NCI-H1417 treated with DMSO at 0.1 percent for 48 hours (cell line): ENCODE results near the gene CLRN3.

Experiments used
- DNase-seq: peaks from one replicate; lab custom pipeline; 2025; lab: John Stamatoyannopoulos, UW

Gene CLRN3

DNA sequence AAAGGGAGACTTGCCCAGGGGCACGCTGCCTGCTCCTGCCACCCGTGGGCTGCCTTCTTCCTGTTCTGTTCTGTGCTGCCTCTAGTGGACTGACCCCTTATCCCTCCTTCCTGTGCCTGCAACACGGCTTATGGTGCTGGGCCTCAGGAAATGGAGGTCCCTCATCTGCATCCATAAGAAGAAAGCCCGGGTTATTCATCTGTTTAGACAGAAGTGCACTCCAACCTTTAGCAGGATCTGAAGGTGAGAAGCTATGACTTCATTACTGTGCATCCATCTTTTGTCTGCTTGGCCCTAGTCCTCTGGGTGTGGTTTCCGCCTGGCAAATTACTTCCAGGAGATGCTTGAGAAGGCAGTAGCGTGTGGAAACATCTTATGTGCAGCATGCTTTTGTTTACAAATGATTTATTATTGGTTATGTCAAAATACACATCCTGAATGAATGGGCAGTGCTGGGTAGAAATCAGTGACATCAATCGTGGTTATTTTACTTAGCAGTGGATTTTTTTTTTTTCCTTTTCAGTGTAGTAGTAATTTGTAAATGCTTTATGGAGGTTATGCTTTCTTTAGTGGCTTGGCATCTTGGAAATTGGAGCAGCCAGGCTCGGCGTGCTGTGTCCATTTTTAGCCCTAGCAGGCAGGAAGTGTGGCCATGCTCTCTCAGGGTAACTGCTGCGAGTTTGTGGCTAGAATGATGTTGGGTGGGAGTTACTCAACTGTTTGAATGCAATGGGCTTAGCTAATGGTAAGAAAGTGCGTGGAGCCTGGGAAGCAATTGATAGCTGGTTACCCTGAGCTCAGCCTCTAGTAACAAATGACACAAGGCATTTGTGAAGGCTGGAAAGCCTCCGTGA, 26.9 kb upstream of the CLRN3 start:
- no peak for DNase-seq

DNA sequence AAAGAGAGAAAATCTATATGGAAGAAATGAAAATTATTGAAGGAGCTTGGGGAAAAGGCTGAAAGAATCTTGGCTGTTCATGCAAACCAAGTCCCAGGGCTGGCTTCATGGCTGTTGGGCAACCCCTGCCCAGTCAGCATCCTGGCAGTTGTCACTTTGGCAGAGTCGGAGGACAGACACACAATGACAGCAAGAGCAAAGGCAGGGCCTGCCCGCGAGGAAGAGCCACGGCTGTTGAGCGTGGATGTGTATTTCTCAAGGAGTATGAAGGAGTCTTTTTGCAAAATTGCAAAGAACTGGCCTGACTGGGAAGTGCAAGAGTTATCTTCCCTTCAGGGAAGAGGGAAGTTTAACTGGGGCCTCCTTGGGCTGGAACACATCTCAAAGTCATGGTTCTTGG, 25.8 kb upstream of the CLRN3 start:
- DNase-seq: no peak

DNA sequence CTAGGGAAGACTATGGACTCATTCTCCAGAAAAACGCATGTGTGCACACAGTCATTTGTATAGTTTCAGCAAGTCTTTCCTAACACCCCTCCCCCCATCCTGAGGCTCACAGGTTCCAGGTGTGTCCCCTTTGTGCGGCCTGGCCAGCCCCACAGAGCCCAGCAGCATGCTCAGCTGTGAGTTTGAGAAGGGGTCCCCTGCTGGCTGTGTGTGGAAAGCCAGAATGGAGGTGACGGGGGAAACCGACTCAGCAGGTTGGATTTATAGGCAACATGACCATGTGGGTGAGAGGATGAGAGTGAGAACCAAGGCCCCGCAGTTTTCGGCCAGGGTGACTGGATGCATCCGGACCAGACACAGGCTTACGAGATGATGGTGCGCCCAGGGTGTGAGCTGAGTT, 24.1 kb upstream of the CLRN3 start:
- DNase-seq: no peak

DNA sequence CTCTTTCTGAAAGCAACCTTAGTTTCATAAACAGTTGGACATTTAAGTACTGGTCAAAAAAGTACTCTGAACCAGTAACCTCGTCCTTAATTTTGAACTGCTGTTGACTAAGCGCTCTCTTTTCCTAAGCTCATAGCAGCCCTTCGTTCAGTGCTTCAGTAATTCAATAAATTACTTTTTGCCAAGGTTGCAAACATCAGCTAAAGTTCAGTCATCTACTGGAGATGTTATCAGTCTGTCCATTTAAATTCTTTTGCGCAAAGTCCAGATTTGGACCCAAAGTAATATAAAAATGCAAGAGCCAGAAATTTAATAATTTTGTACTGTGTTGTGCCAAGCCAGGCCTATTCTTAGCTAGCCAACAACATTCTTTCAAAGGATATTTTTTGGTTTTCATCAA, 22.6 kb upstream of the CLRN3 start:
- DNase-seq: no peak

DNA sequence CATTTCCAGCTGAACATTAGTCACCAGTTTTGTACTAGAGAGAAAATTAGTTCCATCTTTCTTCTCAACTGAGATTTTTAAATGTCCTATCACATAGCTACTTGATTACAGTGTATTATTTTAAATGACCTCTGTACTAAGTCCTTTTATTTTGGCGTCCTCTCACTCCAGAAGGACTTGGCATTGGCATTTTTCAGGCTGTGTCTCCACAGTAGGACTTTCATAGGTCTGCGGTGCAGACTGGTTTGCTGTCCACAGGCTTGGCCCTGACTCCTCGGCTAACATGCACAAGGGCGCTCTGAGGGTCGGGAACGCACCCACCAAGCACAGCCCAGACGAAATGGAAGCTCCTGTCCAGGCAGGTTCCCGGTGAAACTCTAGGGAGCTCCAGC, 20.6 kb upstream of the CLRN3 start:
- DNase-seq: no peak

DNA sequence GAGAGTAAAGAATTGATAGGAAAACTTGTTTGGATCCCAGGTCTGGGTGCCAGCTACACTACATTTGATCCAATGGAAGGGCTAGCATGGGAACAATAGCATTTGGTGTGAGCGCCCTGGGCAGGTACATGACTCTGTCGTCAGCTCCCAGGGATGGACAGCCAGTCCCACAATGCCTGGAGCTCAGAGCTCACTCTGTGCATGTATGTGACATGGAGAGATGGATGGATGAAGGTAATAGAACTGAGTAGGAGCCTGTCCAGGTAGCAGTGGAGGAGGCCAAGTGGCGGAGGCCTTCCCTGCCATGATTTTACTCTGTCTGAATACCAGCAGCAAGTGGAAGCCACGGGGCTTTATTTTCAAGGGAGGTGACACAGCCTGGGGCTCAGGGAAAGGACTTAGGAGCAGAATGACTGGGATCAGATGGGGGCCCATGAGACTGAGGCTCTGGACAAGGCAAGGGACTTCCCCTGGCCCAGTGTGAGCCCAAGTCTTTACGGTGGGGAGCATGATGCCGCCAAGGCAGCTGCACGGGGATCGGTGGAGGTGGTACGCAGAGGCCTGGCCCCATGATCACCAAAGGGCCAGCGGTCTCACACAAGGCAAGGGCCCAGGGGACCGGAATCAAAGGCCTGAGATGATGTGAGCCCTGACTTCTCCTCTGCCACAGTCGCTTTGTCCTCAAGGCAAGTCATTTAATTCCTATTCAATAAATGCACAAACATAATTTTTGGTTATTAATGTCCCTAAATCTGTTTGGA, 20.0 kb upstream of the CLRN3 start:
- DNase-seq: no peak

DNA sequence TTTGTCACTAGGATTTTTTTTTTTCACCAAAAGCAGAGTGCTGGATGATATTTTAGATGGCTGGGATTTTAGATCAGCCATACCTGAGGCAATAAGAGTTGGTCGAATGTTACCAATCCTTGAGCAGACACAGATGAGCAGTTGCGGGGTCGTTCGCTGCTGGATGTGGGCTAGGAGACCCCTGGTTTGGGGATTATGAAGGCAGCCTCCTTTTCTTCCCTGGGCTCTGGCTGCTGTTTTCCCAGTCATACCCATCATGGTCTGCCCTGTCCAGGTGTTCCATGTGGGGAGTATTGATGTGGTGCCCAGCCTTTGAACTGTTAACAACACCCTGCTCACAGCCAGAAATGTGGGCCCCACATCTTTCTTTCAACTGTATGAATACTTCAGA, 19.1 kb upstream of the CLRN3 start:
- DNase-seq: no peak

DNA sequence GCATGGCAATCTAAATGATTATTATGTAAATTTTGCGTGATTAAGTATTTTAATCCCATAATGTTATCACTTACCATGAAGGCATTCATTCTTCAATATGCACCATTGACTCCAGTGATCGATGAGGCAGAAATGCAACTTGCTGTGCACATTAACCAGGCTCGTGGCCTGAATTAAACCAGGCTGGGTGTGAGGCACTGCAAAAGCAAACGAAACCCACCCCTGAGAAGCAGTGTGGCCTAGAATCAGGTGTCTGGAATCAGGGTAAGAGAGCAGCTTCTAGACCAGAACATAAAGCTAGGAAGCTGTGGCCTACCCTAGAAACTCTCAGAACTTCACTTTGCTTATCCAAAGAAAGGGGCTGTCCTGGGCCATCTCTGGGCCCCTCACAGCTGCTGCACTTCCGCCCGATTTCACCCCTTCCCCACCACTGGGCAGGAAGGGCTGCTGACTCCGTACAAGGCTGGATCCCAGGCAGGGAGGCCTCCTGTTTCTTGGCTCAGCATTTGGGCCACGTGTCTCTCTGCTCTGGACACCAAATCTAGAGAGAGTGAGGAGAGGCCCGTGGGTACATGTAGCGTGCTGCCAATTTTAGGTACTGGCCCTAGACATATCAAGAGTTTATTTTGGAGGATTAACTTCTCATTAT, 18.6 kb upstream of the CLRN3 start:
- no peak for DNase-seq

DNA sequence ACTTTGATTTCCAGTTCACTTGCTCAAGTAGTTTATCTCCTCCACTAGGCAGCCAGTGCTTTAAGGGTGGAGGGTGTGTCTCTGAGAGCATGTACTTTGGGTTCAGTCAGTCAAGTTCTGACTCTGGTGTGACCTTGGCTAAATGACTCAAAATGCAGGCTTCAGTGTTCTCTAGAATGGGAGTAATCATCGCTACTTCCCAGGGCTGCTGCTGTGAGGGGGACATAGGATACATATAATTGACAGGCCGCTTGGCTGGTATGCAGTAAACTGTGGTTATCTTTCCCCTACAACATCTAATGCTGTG, 17.7 kb upstream of the CLRN3 start:
- DNase-seq: no peak

DNA sequence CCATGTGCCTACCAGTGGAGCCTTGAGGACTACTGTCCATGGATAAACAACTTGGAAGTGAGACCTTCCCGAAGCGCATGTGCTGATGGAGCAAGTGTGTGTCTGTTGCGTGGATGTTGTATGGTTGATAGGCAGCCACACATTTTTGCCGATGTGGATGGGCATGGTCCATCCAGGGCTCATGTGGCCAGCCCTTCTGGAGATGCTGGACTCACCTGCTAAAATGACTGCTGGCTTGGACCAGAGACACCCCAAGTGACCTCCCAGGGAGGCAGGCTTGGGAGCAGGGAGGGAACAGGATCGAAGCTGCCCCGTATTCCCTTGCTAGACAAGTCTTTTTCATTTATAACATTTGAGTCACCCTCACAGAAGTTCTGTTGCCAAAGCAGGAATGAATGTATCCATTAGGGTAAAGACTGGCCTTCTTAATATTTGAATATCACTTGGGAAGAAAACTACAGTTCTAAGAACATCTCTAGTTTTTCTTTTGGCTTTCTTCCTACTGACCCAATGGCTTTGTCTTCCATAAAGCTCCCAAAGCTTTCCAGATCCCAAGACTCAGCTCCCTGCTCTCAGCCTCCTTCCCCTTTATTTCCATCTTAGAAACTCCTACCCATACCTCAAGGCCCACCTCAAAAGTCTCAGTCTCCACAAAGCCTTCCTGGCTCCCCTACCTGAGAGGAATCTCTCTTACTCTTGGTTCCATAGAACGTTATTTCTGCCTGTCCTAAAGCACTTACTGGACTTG, 17.1 kb upstream of the CLRN3 start:
- no peak for DNase-seq

DNA sequence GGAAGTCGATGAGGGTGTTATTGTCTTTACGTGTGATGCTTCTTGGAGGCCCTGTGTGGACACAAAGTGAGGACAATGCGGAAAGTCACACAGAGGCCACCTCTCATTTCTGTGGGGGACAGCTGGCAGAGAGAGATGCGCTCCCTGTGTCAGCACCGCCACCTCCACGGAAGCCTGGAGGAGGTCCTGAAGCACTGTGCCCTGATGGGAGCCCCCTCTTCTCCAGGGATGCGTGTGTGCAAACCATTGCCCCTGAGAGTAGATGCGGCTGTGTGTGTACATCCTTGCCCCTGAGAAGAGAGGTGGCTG, 16.2 kb upstream of the CLRN3 start:
- DNase-seq: no peak

DNA sequence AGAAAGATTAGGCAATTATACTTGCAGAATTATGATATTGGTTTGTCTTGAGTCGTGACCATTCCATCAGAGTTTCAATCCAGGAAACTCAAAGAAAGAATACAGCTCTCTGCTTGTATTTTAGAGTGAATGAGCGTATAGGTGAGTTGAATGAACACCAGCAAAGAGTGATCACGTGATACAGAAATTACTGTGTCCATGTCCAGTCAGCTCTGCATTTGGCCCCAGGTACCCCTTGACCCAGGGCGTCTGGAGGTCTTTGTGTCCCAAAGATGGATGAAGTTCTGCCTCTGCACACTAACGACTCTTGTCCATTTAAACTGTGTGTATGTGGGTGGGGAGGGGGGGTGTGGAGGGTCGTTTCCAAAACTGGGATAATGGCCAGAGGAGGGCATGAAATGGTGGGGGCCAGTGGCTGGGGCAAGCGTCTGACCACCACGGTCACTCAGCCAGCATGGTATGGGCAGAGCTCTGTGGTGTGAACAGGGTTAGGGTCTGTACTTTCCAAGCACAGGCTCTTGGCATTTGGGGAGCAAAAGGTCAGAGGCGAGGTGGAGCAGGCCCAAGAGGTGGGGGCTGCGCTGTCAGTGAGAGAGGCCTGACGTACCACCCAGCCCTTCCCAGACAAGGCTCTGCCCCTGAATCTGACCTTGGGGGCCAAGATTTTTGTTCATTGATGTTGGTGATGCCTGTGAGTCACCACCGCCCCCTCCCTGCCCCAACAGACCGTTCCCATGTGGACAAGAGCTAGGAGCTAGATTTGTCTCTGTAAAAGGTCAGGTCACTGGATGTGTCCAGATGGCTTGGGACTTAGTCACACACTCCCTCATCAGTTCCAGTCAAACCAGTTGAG, 15.6 kb upstream of the CLRN3 start:
- no peak for DNase-seq

DNA sequence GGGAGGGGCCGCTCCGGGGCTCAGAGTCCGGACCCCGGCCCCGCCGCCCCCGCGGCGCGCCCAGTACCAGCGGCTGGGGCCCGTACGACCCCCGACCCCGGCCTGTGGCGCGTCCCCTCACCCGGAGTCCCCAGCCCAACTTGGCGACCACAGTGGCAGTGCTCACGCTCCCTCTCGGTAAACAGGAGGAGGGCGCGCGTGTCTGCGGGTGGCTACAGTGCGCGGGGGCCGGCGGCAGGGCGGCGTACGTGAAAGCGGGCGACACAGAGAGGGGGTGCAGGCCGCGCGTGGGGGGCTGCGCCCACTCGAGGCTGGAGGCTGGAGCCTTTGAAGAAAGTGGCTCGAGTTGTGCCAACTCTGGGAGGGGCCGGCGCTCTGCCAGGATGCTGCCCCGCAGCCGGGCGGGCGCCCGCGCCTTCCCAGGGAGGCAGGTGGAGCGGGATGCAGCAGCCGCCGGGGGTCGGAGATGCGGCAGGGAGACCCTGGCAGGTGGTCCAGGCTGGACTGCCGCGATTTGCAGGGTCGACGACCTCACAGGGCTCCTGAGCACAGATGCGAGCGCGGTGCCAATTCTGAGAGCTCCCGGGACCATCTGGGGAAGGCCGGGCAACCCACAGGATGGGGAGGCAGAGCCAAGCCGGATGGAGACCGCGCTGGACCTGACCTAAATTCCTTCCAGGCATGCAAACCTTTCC, 14.8 kb upstream of the CLRN3 start:
- no peak for DNase-seq

DNA sequence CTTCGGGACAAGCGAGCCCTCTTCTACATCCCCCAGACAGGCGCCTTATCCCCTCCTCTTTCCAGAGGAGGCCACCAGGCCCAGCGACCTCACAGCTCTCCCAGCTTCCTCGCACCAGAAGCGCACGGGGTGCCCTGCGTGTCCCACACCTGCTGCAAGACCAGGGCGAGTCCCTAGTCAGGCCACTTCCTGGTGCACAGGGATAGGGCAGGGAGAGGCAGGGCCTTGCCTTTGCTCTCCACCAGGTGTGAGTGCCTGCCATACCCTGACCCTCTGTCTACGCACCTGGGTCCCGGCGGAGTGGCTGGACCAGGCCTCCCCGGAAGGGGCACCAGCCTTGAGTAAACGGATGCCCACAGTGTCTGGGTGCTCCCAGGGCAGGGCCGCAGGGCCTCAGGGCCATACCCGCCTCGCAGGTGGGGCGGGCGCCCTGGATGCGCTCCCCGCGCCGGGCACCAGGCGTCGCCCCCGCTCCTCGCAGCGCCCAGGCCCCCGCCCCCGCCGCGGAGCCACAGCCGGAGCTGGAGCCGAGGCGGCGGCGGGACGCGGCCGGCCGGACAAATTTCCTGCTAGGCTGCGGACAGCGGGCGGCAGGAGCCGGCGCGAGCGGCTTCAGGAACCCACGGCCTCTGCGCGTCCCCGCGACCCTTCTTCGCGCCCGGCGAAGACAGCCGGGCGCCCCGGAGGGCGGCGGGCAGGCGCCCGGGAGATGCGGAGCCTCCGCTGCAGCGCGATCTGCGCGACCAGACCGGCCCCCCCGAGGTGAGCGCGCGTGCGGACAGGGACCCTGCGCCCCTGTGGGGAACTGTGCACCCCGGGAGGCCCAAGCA, 14.0 kb upstream of the CLRN3 start, which contains the start of gene PTPRE:
Gene PTPRE, plus strand, starts transcription at position 556 of the 830 bp plus-strand sequence. CDS start 133,779 bp downstream, outside the sequence.
- DNase-seq: no peak

DNA sequence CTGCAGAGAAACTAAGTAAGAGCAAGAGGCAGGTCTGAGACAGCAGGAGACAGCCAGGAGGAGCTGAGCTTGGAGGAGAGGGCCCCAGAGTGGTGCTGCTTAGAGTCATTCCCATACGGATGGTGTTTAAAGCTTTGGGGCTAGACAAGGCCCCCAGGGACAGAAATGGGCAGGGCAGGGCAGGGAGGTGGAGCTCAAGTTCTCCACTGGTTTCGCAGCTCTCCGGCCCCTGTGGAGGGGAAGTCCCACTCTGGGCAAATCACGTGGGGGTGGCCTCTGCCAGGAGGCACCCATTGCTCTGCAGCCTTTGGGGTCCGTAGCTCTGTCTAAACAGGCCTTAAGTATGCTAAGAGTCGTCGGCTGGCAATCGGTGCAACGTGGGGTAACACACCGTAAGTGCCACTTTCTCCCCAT, 13.1 kb upstream of the CLRN3 start:
- no peak for DNase-seq

DNA sequence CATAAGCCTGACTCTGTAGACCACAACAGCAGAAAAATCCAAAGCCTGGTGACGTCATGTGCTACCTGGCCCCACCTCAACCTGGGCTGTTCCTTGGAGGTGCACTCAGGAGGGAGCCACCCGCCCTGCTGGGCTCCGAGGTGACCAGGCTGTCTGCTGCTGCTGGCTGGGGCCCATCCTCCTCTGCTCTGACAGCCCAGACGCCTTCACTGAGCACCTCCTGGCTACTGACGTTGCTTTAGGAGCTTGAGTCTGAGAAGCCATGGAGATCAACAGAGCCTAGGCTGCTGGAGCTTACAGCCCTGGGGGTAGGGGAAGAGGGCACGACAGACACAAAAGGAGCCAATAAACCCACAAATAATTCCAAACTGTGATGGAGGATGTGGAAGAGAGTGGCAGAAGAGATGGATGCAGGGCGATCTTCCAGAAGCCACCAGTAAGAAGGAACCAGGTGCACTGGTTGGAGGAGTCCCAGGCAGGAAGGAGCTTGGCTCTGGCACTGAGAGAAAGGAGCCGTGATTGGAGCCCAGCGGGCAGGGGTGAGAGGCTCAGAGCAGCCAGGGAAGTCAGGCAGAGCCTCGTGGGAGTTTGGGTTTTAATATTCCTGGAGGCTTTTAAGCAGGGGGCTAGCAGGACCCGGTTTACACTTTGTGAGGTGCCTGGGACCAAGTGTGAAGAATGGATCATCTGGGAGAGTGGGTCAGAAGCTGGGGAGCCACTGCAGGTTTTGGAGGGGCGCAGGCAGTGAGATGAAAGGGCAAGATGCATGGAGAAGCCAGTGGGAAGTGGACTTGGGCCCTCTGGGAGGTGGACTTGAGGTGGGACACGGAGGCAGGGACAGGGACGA, 12.5 kb upstream of the CLRN3 start:
- DNase-seq: no peak

DNA sequence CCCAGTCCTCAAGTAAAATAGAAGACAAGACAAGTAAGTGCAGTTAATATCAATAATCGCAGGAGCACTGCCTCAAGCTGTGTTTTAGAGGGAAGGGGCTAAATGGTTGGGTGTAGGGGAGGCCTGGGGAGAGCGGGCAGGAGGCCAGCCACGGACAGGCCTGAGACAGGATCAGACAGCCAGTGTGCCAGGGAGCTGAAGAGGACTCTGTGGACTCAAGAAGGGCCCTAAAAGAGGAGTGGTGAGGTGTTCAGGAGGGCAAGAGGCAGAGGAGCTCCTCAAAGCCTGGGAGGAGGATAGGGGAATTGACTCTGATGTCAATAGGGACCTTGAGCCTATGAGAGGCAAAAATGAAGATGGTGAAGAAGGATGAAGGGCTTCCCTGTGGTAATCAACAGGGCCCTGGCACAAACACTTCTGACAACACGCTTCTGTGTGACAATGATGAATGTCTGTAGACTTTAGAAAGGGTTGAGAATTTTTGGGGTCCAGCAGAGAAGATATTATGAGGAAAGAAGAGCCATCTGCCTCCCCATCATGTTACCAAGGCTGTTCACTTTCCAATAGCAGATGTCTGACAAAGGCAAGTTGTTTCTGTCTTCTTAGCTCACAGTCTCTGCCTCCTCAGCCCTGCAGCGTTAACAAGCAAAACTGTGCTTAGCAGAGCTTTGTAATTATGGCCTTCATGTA, 11.7 kb upstream of the CLRN3 start:
- DNase-seq: no peak

DNA sequence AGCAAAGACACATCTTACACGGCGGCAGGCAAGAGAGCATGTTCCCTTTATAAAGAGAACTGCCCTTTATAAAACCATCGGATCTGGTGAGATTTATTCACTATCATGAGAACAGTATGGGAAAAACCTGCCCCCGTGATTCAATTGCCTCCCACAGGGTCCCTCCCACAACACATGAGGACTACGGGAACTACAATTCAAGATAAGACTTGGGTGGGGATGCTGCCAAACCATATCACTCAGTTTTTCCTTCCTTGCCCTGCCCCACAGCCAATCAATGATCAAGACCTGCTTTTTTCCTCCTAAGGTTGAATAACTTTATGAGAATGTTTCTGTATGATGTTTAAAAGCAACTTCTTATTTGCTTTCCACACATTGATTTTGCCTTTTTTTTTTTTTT, 11.0 kb upstream of the CLRN3 start:
- no peak for DNase-seq
